Activated effector memory CD4-positive, alpha-beta T cell treated with anti-CD3 and anti-CD28 coated beads, Interleukin-2, amount 50 U/mL, for 16 hours (primary cell): ENCODE data around the gene OR51E2.

Source experiments
- DNase-seq: peaks from one replicate; pipeline ENCODE4 v3.0.0-alpha.2; 2020

Gene OR51E2

GRCh38 chr11:4662876-4663275 is 34.8 kb downstream of the OR51E2 start:
- DNase-seq = no peak

- no peak for DNase-seq
Measured at GRCh38 chr11:4658629-4659445, 38.8 kb downstream of the OR51E2 start.

GRCh38 chr11:4654635-4655369 is 42.9 kb downstream of the OR51E2 start:
- DNase-seq = no peak

GRCh38 chr11:4647766-4648165 is 49.9 kb downstream of the OR51E2 start:
- no peak for DNase-seq

- DNase-seq = no peak
Measured at GRCh38 chr11:4645974-4646373, 51.7 kb downstream of the OR51E2 start.

GRCh38 chr11:4644233-4644632 is 53.4 kb downstream of the OR51E2 start:
- no peak for DNase-seq

GRCh38 chr11:4643682-4644081 is 54.0 kb downstream of the OR51E2 start, which contains the start of gene OR51E1:
Gene OR51E1 (plus strand): TSS chr11:4643982. CDS start chr11:4652527, 8,545 bp downstream.
- DNase-seq = no peak

GRCh38 chr11:4643076-4643475 is 54.6 kb downstream of the OR51E2 start:
- DNase-seq = no peak

GRCh38 chr11:4642043-4642442 is 55.6 kb downstream of the OR51E2 start:
- no peak for DNase-seq

- DNase-seq = no peak
Measured at GRCh38 chr11:4641501-4641900, 56.2 kb downstream of the OR51E2 start.

- DNase-seq = no peak
Measured at GRCh38 chr11:4639931-4640330, 57.7 kb downstream of the OR51E2 start.

GRCh38 chr11:4637662-4638047 is 60.0 kb downstream of the OR51E2 start:
- DNase-seq = no peak

GRCh38 chr11:4636962-4637661 is 60.5 kb downstream of the OR51E2 start, which contains the start of gene OR51D1:
Gene OR51D1 (plus strand): TSS chr11:4637477. CDS start chr11:4639791, 2,314 bp downstream.
- DNase-seq = peak; percentile 88

GRCh38 chr11:4636136-4636535 is 61.5 kb downstream of the OR51E2 start:
- DNase-seq = no peak
